IMR-90 (cell line): ENCODE results near the gene CTDSPL. TPM values are rescaled to one million over a fixed set of nuclear protein-coding genes. Genes with fewer than 3 reads are reported as not detected.

ENCODE experiments used
- ATAC-seq: fragments of 200-7000 bp; cut with Tn5 transposase; 2 replicates; pipeline ENCODE4 v1.9.1; 2020; ENCODE audit warnings: low read depth, mild to moderate bottlenecking, moderate library complexity
- BruUV-seq: library from RNA; stranded (reverse); fragments of 400-500 nt; replicated peaks from 2 replicates; lab custom pipeline; 2021; lab: Mats Ljungman, UMichigan
- CTCF ChIA-PET: fragments of 300-600 bp; formaldehyde crosslinking; extraction: SDS; loops from one replicate; lab custom pipeline; 2021; ENCODE audit warnings: antibody characterized with exemption; lab: Yijun Ruan, JAX
- POLR2A ChIA-PET: fragments of 300-600 bp; sonication (Branson Sonifier 250); formaldehyde crosslinking; loops from one replicate; lab custom pipeline; 2022; ENCODE audit warnings: antibody characterized with exemption; ENCODE audit not compliant: unreplicated experiment; lab: Charles Lee
- DNase-seq: peaks from one replicate; pipeline ENCODE4 v3.0.0; 2013
- H2AFZ ChIP-seq: replicated peaks from 2 replicates; pipeline ENCODE3; 2013; ENCODE audit warnings: low read length, mild to moderate bottlenecking; ENCODE audit not compliant: poor library complexity
- H2AK5ac ChIP-seq: 2 replicates; pipeline ENCODE4 v1.6.1; 2013; ENCODE audit warnings: low read depth, low read length, inconsistent platforms
- H2AK9ac ChIP-seq: replicated peaks from 2 replicates; pipeline ENCODE3; 2013; ENCODE audit warnings: mild to moderate bottlenecking, low read depth, low read length, moderate library complexity; ENCODE audit not compliant: poor library complexity
- H2BK120ac ChIP-seq: 2 replicates; pipeline ENCODE4 v1.6.1; 2013; ENCODE audit warnings: low read depth, low read length, inconsistent platforms
- H2BK15ac ChIP-seq: 3 replicates; pipeline ENCODE4 v1.6.1; 2013; ENCODE audit warnings: low read depth, low read length, inconsistent platforms
- H2BK20ac ChIP-seq: 2 replicates; pipeline ENCODE4 v1.6.1; 2013; ENCODE audit warnings: low read depth, mild to moderate bottlenecking, inconsistent platforms, low read length, moderate library complexity
- H2BK5ac ChIP-seq: 2 replicates; pipeline ENCODE4 v1.6.1; 2013; ENCODE audit warnings: mild to moderate bottlenecking, low read depth, low read length, inconsistent platforms; ENCODE audit not compliant: poor library complexity, severe bottlenecking
- H3K14ac ChIP-seq: replicated peaks from 2 replicates; pipeline ENCODE4 v1.6.1; 2013; ENCODE audit warnings: low read depth, low read length, inconsistent platforms
- H3K18ac ChIP-seq: 2 replicates; pipeline ENCODE4 v1.6.1; 2013; ENCODE audit warnings: low read depth, low read length, control low read depth
- H3K23ac ChIP-seq: 2 replicates; pipeline ENCODE4 v1.6.1; 2013; ENCODE audit warnings: low read depth, low read length, inconsistent platforms
- H3K27ac ChIP-seq: 2 replicates; pipeline ENCODE4 v1.5.1; 2013; ENCODE audit warnings: mild to moderate bottlenecking, control low read depth, low read length; ENCODE audit not compliant: insufficient read depth
- H3K27me3 ChIP-seq: 2 replicates; pipeline ENCODE4 v1.6.1; 2013; ENCODE audit warnings: low read length; ENCODE audit not compliant: control insufficient read depth, insufficient read depth
- H3K36me3 ChIP-seq: 2 replicates; pipeline ENCODE4 v1.6.1; 2013; ENCODE audit warnings: low read length, mixed read lengths; ENCODE audit not compliant: control insufficient read depth, insufficient read depth
- H3K4ac ChIP-seq: 2 replicates; pipeline ENCODE4 v1.6.1; 2013; ENCODE audit warnings: low read depth, low read length, inconsistent platforms
- H3K4me1 ChIP-seq: 2 replicates; pipeline ENCODE4 v1.6.1; 2013; ENCODE audit warnings: low read length, mixed read lengths; ENCODE audit not compliant: control insufficient read depth, insufficient read depth
- H3K4me2 ChIP-seq: 2 replicates; pipeline ENCODE4 v1.6.1; 2013; ENCODE audit warnings: low read depth, mild to moderate bottlenecking, control low read depth, low read length, moderate library complexity
- H3K4me3 ChIP-seq: 2 replicates; pipeline ENCODE4 v1.5.1; 2013; ENCODE audit warnings: low read depth, mild to moderate bottlenecking, control low read depth, low read length, moderate library complexity; ENCODE audit not compliant: insufficient read depth
- H3K56ac ChIP-seq: 2 replicates; pipeline ENCODE4 v1.6.1; 2013; ENCODE audit warnings: low read length, inconsistent platforms; ENCODE audit not compliant: insufficient read depth; ENCODE audit errors: extremely low read depth
- H3K79me1 ChIP-seq, 2 experiments: 2 replicates each; pipeline ENCODE4 v1.6.1; 2013; ENCODE audit warnings: low read length in 2 of 2, inconsistent platforms in 1 of 2, low read depth in 1 of 2
- H3K9ac ChIP-seq: 2 replicates; pipeline ENCODE4 v1.6.1; 2013; ENCODE audit warnings: low read depth, low read length, control low read depth
- H3K9me1 ChIP-seq: 2 replicates; pipeline ENCODE4 v1.6.1; 2013; ENCODE audit warnings: low read length, inconsistent platforms; ENCODE audit not compliant: insufficient read depth
- H3K9me3 ChIP-seq: 2 replicates; pipeline ENCODE4 v1.6.1; 2013; ENCODE audit warnings: low read length; ENCODE audit not compliant: control insufficient read depth, insufficient read depth
- H4K20me1 ChIP-seq: 2 replicates; pipeline ENCODE4 v1.6.1; 2013; ENCODE audit warnings: low read length, inconsistent platforms; ENCODE audit not compliant: insufficient read depth
- H4K5ac ChIP-seq: 2 replicates; pipeline ENCODE4 v1.6.1; 2013; ENCODE audit warnings: mild to moderate bottlenecking, low read depth, low read length, control low read depth
- H4K8ac ChIP-seq, 2 experiments: 2 replicates each; pipeline ENCODE4 v1.6.1; 2013; ENCODE audit warnings: low read depth in 2 of 2, low read length in 2 of 2, control low read depth in 1 of 2, inconsistent platforms in 1 of 2
- H4K91ac ChIP-seq: 2 replicates; pipeline ENCODE4 v1.6.1; 2013; ENCODE audit warnings: low read depth, low read length, inconsistent platforms; ENCODE audit not compliant: insufficient read depth
- BHLHE40 ChIP-seq: fragments of 150-350 bp; IDR thresholded peaks from 2 replicates; pipeline ENCODE4 v1.6.1; 2016; ENCODE audit warnings: mild to moderate bottlenecking, low read depth, low read length
- CEBPB ChIP-seq: IDR thresholded peaks from 2 replicates; pipeline ENCODE4 v1.6.1; 2012; ENCODE audit warnings: low read depth, low read length, improper control_type of control experiment
- CHD1 ChIP-seq: IDR thresholded peaks from 2 replicates; pipeline ENCODE4 v1.6.1; 2012; ENCODE audit warnings: low read depth, low read length, improper control_type of control experiment
- CTCF ChIP-seq: conservative IDR thresholded peaks from 2 replicates; pipeline ENCODE4 v1.5.1; 2012; ENCODE audit warnings: mild to moderate bottlenecking, low read depth, low read length, improper control_type of control experiment
- ELK1 ChIP-seq: fragments of 150-350 bp; IDR thresholded peaks from 2 replicates; pipeline ENCODE4 v1.6.1; 2016; ENCODE audit warnings: low read depth, mild to moderate bottlenecking, low read length, moderate library complexity, borderline replicate concordance
- FOS ChIP-seq: fragments of 150-350 bp; IDR thresholded peaks from 2 replicates; pipeline ENCODE4 v1.6.1; 2016; ENCODE audit warnings: low read depth, low read length
- MAFK ChIP-seq: IDR thresholded peaks from 2 replicates; pipeline ENCODE4 v1.6.1; 2012; ENCODE audit warnings: low read depth, low read length, improper control_type of control experiment
- MXI1 ChIP-seq: IDR thresholded peaks from 2 replicates; pipeline ENCODE4 v1.6.1; 2012; ENCODE audit warnings: low read depth, mild to moderate bottlenecking, low read length, moderate library complexity, borderline replicate concordance
- NFE2L2 ChIP-seq: fragments of 150-350 bp; IDR thresholded peaks from 2 replicates; pipeline ENCODE4 v1.6.1; 2016; ENCODE audit warnings: low read depth, mild to moderate bottlenecking, low read length
- POLR2A ChIP-seq: IDR thresholded peaks from 2 replicates; pipeline ENCODE4 v1.6.1; 2012; ENCODE audit warnings: mild to moderate bottlenecking, low read depth, low read length
- RAD21 ChIP-seq: IDR thresholded peaks from 2 replicates; pipeline ENCODE4 v1.6.1; 2012; ENCODE audit warnings: low read length, improper control_type of control experiment
- RCOR1 ChIP-seq: IDR thresholded peaks from 2 replicates; pipeline ENCODE4 v1.6.1; 2012; ENCODE audit warnings: mild to moderate bottlenecking, low read length, improper control_type of control experiment; ENCODE audit not compliant: insufficient replicate concordance
- RFX5 ChIP-seq: IDR thresholded peaks from 2 replicates; pipeline ENCODE4 v1.8.0; 2012; ENCODE audit warnings: low read depth, mild to moderate bottlenecking, low read length, moderate library complexity
- SMC3 ChIP-seq: fragments of 150-350 bp; IDR thresholded peaks from 2 replicates; pipeline ENCODE4 v1.6.1; 2016; ENCODE audit warnings: low read depth, mild to moderate bottlenecking, antibody characterized with exemption, low read length, moderate library complexity
- USF2 ChIP-seq: fragments of 150-350 bp; IDR thresholded peaks from 2 replicates; pipeline ENCODE4 v1.6.1; 2017; ENCODE audit warnings: mild to moderate bottlenecking, antibody characterized with exemption, low read length, low read depth
- WGBS, 2 experiments: methylation state at CpG; one replicate each; pipeline versions ENCODE4 v1.1.5 to v1.1.7; 2013; ENCODE audit warnings: missing lambda C conversion rate in 2 of 2; ENCODE audit not compliant: insufficient read length in 1 of 2; ENCODE audit errors: extremely low coverage in 2 of 2; 5-methylcytosine and 5-hydroxymethylcytosine counted together
- dilution Hi-C: fragments of 300-500 bp; cut with HindIII; formaldehyde crosslinking; loops from one replicate; pipeline ENCODE4 v1.14.3; 2018; ENCODE audit warnings: low sequenced_read_pairs; ENCODE audit not compliant: unreplicated experiment
- in situ Hi-C: fragments of 300-500 bp; cut with MboI; formaldehyde crosslinking; loops from 3 replicates; pipeline ENCODE4 v1.14.3; 2019; ENCODE audit warnings: low sequenced_read_pairs, inconsistent platforms, mixed read lengths
- intact Hi-C: fragments of 100-400 bp; cut with micrococcal nuclease; formaldehyde crosslinking; loops from 2 replicates; pipeline ENCODE4 v1.10.0; 2022
- polyA plus RNA-seq, 3 experiments: library from polyadenylated mRNA; depleted of rRNA; stranded (reverse); fragments of >200 nt; gene quantifications; 2 replicates each; pipeline ENCODE4 v1.2.3, GENCODE V29; 2012; ENCODE audit warnings: low replicate concordance in 1 of 3
- total RNA-seq: library from RNA; depleted of rRNA; stranded (reverse); fragments of >200 nt; gene quantifications from 2 replicates; pipeline ENCODE4 v1.2.3, GENCODE V29; 2012

CTDSPL gene
- total and polyA plus RNA-seq, 2 of the 4 experiments (the other 2 are of a cell fraction): 24.5 to 29.0 TPM

- Histone ChIP-seq H3K14ac (no peak overlapping the region; the same call in 1 of the 2 replicates), H3K9me3 (no peaks in the 10 kb centered on the region), H3K4ac (peak overlapping the region; percentile 6), H4K5ac (no peak overlapping the region), H4K91ac (no peak overlapping the region), H3K9me1 (peaks cover 6% of the 10 kb centered on the region), H2BK20ac (no peak overlapping the region), H2BK15ac (no peak overlapping the region), H2AK5ac (no peak overlapping the region), H3K4me3 (peak overlapping the region; percentile 60), H2AFZ (peak overlapping the region; percentile 93), H3K56ac (no peak overlapping the region), H3K79me1 (peaks cover 3 to 14% of the 10 kb centered on the region in 2 experiments; a peak in 2 of 4 replicates), H2BK120ac (no peak overlapping the region), H3K9ac (0 out of 2 replicates have a peak overlapping the region, but pooled peaks have one; percentile 15), H4K20me1 (no peaks in the 10 kb centered on the region; the same call in none of the 2 replicates), H3K27me3 (no peaks in the 10 kb centered on the region), H3K4me1 (peaks cover 9% of the 10 kb centered on the region), H3K27ac (no peak overlapping the region), H3K4me2 (peak overlapping the region; percentile 35), H4K8ac (peak overlapping the region; percentile 10 to 13; a peak in 1 of 4 replicates), H3K18ac (no peak overlapping the region), H2BK5ac (no peak overlapping the region), H2AK9ac (peak overlapping the region; percentile 89), H3K23ac (no peak overlapping the region), H3K36me3 (no peaks in the 10 kb centered on the region)
- DNase-seq: no peak
- in situ Hi-C loops (no loop called here), dilution Hi-C loops (no loop called here), intact Hi-C loops (no loop called here)
- BruUV-seq: no TSS peak
- ChIA-PET POLR2A (no interaction called here), CTCF (no interaction called here)
- whole genome bisulfite sequencing, 2 experiments: 25% methylated on average over 2 of the region's 45 CpGs; no CpG with 5 or more reads in 1 of the 2 experiments
- no peak for ATAC-seq
- TF ChIP-seq RFX5 (no peak), FOS (no peak), CEBPB (no peak), CHD1 (no peak), SMC3 (no peak), BHLHE40 (no peak), RCOR1 (no peak), ELK1 (no peak), CTCF (no peak), POLR2A (no peak), MXI1 (no peak), NFE2L2 (no peak), RAD21 (no peak), MAFK (no peak), USF2 (no peak)
Observed at GRCh38 chr3:38028621-38029361, 167.1 kb downstream of the CTDSPL start.
